Pancreas (tissue), 10 donors: ENCODE results near the gene PPP1R16B. TPM values are rescaled to one million over a fixed set of nuclear protein-coding genes. Genes with fewer than 3 reads are reported as not detected.

Source experiments
- ATAC-seq, 4 donors: fragments of 200-7000 bp; cut with Tn5 transposase; one replicate each; pipeline versions ENCODE4 v1.8.0 to v1.9.1; 2020; ENCODE audit warnings: mild to moderate bottlenecking in 4 of 4, moderate library complexity in 4 of 4
- DNase-seq, 6 donors: peaks; one replicate each; pipeline ENCODE4 v3.0.0-alpha.2; 2020
- FAIRE-seq: peaks from 2 replicates; lab custom pipeline; 2012; peaks lifted over from hg19 to GRCh38; lab: Jason Lieb, UNC
- H3K27ac ChIP-seq, 4 donors: fragments of 200-600 bp; sonication (generic); 1 replicate in 3 of 4; 2 replicates in 1 of 4; pipeline versions ENCODE4 v1.5.0 to v1.8.0; 2020
- H3K27me3 ChIP-seq, 4 donors: fragments of 200-600 bp; one replicate each; pipeline ENCODE4 v1.8.0; 2021
- H3K36me3 ChIP-seq, 3 donors: fragments of 200-600 bp; sonication (generic) in 1 of 3; one replicate each; pipeline versions ENCODE4 v1.5.0 to v1.8.0; 2020 to 2021
- H3K4me1 ChIP-seq, 3 donors: fragments of 200-600 bp; one replicate each; pipeline ENCODE4 v1.8.0; 2021
- H3K4me3 ChIP-seq, 4 donors: fragments of 200-600 bp; sonication (generic) in 2 of 4; one replicate each; pipeline versions ENCODE4 v1.5.0 to v1.8.0; 2020 to 2021
- H3K9me3 ChIP-seq, 4 donors: fragments of 200-600 bp; one replicate each; pipeline ENCODE4 v1.8.0; 2021
- CTCF ChIP-seq, 4 donors: fragments of 200-600 bp; sonication (generic) in 3 of 4; IDR thresholded peaks; one replicate each; pipeline versions ENCODE4 v1.5.0 to v1.8.0; 2021; ENCODE audit warnings: antibody characterized with exemption in 4 of 4
- WGBS, 2 donors: extraction: QIAGEN DNeasy Blood & Tissue Kit; methylation state at CpG; one replicate each; pipeline ENCODE4 v1.1.7; 2013; 5-methylcytosine and 5-hydroxymethylcytosine counted together
- intact Hi-C, 3 donors: fragments of 100-400 bp; cut with DNase I; formaldehyde crosslinking; loops; one replicate each; pipeline versions ENCODE4 v1.11.1 to v1.14.2; 2022
- polyA plus RNA-seq, 2 donors: library from polyadenylated mRNA; stranded (reverse); fragments of 200-250 nt; gene quantifications; one replicate each; pipeline ENCODE4 v1.2.3, GENCODE V29; 2013
- total RNA-seq, 6 donors: library from RNA; stranded (reverse); fragmentation: NEBNext Ultra II Directional in 4 of 6; extraction: Animal tissue kit (Norgen Biotek cat#: 25700) in 4 of 6; gene quantifications; one replicate each; pipeline versions ENCODE4 v1.2.1 to v1.2.4, GENCODE V29; 2021 to 2023
- donor health status: healthy with polysubstance abuse.
- donor health status: DM: no; HTN: no; CAD: no; lungs with moderate emphysema.
- donor health status: DM: no; HTN: no; CAD: no.
- donor health status: control.
- donor health status: control.
- donor health status: Bipolar disorder and iron deficiency.
- donor health status: DM: yes; HTN: yes; CAD: no.
- donor health status: DM: no; HTN: no; CAD: no.
- donor health status: DM: no; HTN: no; CAD: no.
- donor health status: DM: yes; HTN: yes; CAD: no.

The PPP1R16B gene
- total and polyA plus RNA-seq, 8 donors: 1.0 to 2.7 (median 1.3) TPM

- no peaks in the 10 kb centered on the region for H3K4me1 ChIP-seq
- TF ChIP-seq CTCF (IDR thresholded peaks at IDR 0.05): no peak
- no peak for DNase-seq
- intact Hi-C loops: no loop called here
- 66 to 80% methylated on average over 12 of the region's 12 CpGs for WGBS, 2 donors
- H3K9me3 ChIP-seq: no peaks in the 10 kb centered on the region
- no peak for FAIRE-seq
- ATAC-seq: no peak
- H3K27me3 ChIP-seq: no peaks in the 10 kb centered on the region
- no peaks in the 10 kb centered on the region for H3K36me3 ChIP-seq
- H3K27ac ChIP-seq: no peak overlapping the region
- H3K4me3 ChIP-seq: no peak overlapping the region
Measured at GRCh38 chr20:38863024-38863851, 57.7 kb downstream of the PPP1R16B start.

- H3K9me3 ChIP-seq: no peaks in the 10 kb centered on the region
- no peak overlapping the region for H3K4me3 ChIP-seq
- 56 to 57% methylated on average over 5 of the region's 5 CpGs for WGBS, 2 donors
- ATAC-seq (no peak), FAIRE-seq (no peak), DNase-seq (no peak)
- no peaks in the 10 kb centered on the region for H3K27me3 ChIP-seq
- TF ChIP-seq CTCF (IDR thresholded peaks at IDR 0.05): no peak
- H3K27ac ChIP-seq: no peak overlapping the region
- no peaks in the 10 kb centered on the region for H3K36me3 ChIP-seq
- no peaks in the 10 kb centered on the region for H3K4me1 ChIP-seq
- intact Hi-C loops: no loop called here
Measured at GRCh38 chr20:38864662-38865061, 59.2 kb downstream of the PPP1R16B start.

- Histone ChIP-seq H3K36me3 (no peaks in the 10 kb centered on the region), H3K4me1 (no peaks in the 10 kb centered on the region), H3K27ac (no peak overlapping the region), H3K4me3 (no peak overlapping the region), H3K27me3 (no peaks in the 10 kb centered on the region), H3K9me3 (no peaks in the 10 kb centered on the region)
- FAIRE-seq (no peak), DNase-seq (no peak), ATAC-seq (no peak)
- 54 to 63% methylated on average over 12 of the region's 12 CpGs for WGBS, 2 donors
- intact Hi-C loops: no loop called here
- no peak for TF ChIP-seq CTCF (IDR thresholded peaks at IDR 0.05)
Measured at GRCh38 chr20:38866265-38867061, 61.0 kb downstream of the PPP1R16B start.

- Histone ChIP-seq H3K4me3 (no peak overlapping the region), H3K9me3 (no peaks in the 10 kb centered on the region), H3K27me3 (no peaks in the 10 kb centered on the region), H3K27ac (no peak overlapping the region), H3K36me3 (no peaks in the 10 kb centered on the region), H3K4me1 (no peaks in the 10 kb centered on the region)
- DNase-seq: no peak
- ATAC-seq: no peak
- WGBS, 2 donors: 64 to 68% methylated on average over 4 of the region's 4 CpGs
- no peak for FAIRE-seq
- no peak for TF ChIP-seq CTCF (IDR thresholded peaks at IDR 0.05)
- intact Hi-C loops: no loop called here
Measured at GRCh38 chr20:38867062-38867359, 61.5 kb downstream of the PPP1R16B start.
